GM18499 (cell line): ENCODE data around the gene PBX3.

Experiments
- ATAC-seq: cut with Tn5 transposase; IDR thresholded peaks from one replicate; pipeline ENCODE4 v1.9.1; 2021; ENCODE audit warnings: moderate number of reproducible peaks; ENCODE audit not compliant: insufficient read depth, unreplicated experiment

PBX3 gene

GRCh38 chr9:125966959-125967711 is 220.0 kb downstream of the PBX3 start:
- ATAC-seq, result no peak

GRCh38 chr9:125968714-125969374 is 221.7 kb downstream of the PBX3 start:
- ATAC-seq, result no peak

- no peak for ATAC-seq
Observed at GRCh38 chr9:125969462-125969861, 222.3 kb downstream of the PBX3 start.

GRCh38 chr9:125969868-125970267 is 222.7 kb downstream of the PBX3 start:
- no peak for ATAC-seq

GRCh38 chr9:125970340-125970739 is 223.2 kb downstream of the PBX3 start:
- no peak for ATAC-seq

- ATAC-seq, result no peak
Observed at GRCh38 chr9:125971050-125971449, 223.9 kb downstream of the PBX3 start.

GRCh38 chr9:125972012-125972729 is 225.0 kb downstream of the PBX3 start:
- ATAC-seq, result no peak

GRCh38 chr9:125973547-125973946 is 226.4 kb downstream of the PBX3 start:
- no peak for ATAC-seq

GRCh38 chr9:125974705-125975104 is 227.5 kb downstream of the PBX3 start:
- ATAC-seq, result no peak

- ATAC-seq, result no peak
Observed at GRCh38 chr9:125977223-125977622, 230.1 kb downstream of the PBX3 start.

GRCh38 chr9:125979383-125979782 is 232.2 kb downstream of the PBX3 start:
- no peak for ATAC-seq

- no peak for ATAC-seq
Observed at GRCh38 chr9:125982798-125983406, 235.7 kb downstream of the PBX3 start.

GRCh38 chr9:125983681-125984080 is 236.5 kb downstream of the PBX3 start:
- no peak for ATAC-seq

- ATAC-seq, result no peak
Observed at GRCh38 chr9:125984461-125984860, 237.3 kb downstream of the PBX3 start.

- no peak for ATAC-seq
Observed at GRCh38 chr9:125985142-125985997, 238.2 kb downstream of the PBX3 start.

GRCh38 chr9:125985998-125986655 is 239.0 kb downstream of the PBX3 start:
- no peak for ATAC-seq

- no peak for ATAC-seq
Observed at GRCh38 chr9:125986966-125987365, 239.8 kb downstream of the PBX3 start.

GRCh38 chr9:125987420-125987819 is 240.2 kb downstream of the PBX3 start:
- no peak for ATAC-seq

- no peak for ATAC-seq
Observed at GRCh38 chr9:125988479-125989050, 241.4 kb downstream of the PBX3 start.
